ENCODE results near the gene UGT2B15.
"Not testable (repeated sequence)": the region's sequence is repeated elsewhere in the genome, so short reads cannot be mapped to it uniquely, and the experiment has no call there.

- not testable (repeated sequence) for TF ChIP-seq CTCF (IDR thresholded peaks at IDR 0.05; ENCODE audit: poor library complexity); EZH2phosphoT487 (IDR thresholded peaks at IDR 0.05; ENCODE audit: low read depth, severe bottlenecking, unreplicated experiment); EZH2 (IDR thresholded peaks at IDR 0.05; ENCODE audit: borderline replicate concordance)
These were observed 13.9 kb downstream of the UGT2B15 start for GRCh38 chr4:68656445-68656973.

Measured in hepatocyte (in vitro differentiated cells).